HT-29 (cell line): ENCODE data around the gene PRRG3. TPM values are rescaled to one million over a fixed set of nuclear protein-coding genes. Genes with fewer than 3 reads are reported as not detected.

Source experiments
- DNase-seq: peaks from one replicate; pipeline ENCODE4 v3.0.0-alpha.2; 2015; ENCODE audit warnings: low spot score
- total RNA-seq: library from RNA; depleted of rRNA; stranded (reverse); fragments of >200 nt; shearing (Covaris generic); gene quantifications from 2 replicates; pipeline ENCODE4 v1.2.3, GENCODE V29; 2014

PRRG3 gene
- total RNA-seq, 1 experiment from 2014 or later = not detected

DNA sequence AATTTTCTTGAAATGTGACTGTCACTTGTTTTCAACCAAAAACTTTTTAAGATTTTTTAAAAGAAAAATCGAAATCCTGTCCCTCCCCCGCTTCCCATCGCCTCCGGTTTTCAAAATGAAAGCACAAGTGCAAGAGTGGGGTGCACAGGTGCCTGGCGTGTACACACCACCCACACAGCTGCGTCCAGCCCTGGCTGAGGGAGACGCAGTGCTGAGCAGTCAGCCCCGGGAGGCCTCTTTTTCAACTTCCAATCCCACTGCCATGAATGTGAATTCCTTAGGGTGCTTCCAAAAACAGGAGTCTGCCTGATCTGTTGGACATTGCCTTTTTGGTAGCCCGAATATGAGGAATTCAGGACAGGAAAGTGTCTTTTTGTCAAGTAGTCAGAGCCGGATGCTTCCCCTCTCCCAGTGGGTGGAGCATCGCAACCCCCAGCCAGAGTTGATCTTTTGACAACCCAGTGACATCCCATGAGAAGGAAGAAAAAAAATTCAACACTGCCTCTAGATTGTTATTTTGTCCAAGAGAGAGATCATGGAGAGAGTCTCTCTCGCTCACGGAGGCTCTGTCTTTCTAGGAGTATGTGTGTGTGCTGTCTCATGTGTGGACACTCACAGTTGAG is 8.9 kb downstream of the PRRG3 start:
- DNase-seq = no peak

DNA sequence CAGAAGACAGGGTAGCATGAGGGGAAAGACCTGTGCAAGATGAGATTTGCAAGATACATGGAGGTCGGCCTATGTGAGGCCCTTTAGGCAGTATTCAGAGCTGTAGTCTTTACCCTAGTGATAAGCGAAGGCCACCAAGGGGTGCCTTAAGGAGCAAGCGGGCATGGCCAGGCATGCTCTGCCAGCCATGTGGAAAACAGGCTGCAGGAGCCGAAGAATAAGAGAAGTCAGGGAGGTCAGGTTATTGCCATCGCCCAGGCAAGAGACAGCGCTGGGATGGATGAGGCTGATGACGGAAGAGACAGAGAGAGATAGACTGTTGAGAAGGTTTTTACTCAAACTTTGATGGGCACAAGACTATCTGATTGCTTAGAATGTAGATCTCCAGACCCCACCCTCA is 13.6 kb downstream of the PRRG3 start:
- DNase-seq = no peak

DNA sequence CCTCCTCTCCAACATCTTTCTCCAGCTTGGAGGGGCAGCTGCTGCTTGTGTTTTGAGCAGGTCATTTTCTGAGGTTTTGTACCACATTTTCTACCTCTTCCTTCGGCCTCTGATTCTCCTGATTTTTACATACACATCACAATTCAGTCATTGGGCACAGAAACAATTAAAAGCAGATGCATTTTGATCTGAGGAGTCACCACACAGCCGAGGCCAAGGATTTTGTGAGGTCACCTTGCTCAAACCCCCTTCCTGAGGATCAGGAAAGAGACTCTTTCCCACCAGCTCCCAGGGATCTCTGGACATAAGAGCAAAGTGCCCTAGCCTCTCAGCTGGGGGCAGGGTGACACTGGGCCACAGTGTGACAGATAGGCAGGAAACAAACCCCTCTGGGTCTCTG is 15.2 kb downstream of the PRRG3 start:
- DNase-seq = no peak

DNA sequence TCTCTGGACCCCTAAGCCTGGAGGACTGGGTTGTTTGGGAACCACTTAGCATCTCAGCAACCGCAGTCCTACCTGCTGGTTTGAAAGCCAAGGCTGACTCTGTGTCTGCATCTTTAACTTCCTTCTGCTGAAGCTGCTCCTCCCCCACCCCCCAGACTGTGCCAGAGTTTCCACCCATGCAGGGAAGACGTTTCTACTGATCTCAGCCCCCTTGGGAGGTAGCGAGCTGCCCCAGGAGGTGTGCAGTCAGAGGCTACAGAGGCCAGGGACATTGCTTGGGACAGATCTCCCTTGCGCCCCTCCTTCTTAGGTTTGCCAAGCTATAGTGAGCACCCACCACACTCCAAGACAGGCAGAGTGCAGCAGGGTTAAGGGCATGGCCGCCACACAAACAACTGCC is 15.9 kb downstream of the PRRG3 start:
- no peak for DNase-seq

DNA sequence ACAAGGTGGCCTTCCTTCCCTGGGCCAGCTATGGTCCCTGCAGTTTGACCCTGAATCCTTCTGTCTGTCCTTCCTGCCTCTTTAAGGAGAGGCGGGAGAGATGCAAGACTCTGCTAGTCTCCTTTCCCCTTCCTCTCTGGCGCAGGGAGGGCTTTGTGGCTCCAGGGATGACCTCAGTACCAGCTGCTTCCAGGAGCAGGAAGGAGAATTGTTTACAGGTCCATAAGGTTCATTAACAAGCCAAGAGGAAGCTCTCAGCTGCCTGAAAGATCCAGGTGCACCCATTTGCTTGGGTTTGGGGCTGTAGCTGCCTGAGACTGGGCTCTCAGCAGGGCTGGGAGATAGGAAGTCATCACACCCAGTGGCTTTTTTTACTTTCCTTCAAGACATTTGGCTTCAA is 16.5 kb downstream of the PRRG3 start:
- no peak for DNase-seq

DNA sequence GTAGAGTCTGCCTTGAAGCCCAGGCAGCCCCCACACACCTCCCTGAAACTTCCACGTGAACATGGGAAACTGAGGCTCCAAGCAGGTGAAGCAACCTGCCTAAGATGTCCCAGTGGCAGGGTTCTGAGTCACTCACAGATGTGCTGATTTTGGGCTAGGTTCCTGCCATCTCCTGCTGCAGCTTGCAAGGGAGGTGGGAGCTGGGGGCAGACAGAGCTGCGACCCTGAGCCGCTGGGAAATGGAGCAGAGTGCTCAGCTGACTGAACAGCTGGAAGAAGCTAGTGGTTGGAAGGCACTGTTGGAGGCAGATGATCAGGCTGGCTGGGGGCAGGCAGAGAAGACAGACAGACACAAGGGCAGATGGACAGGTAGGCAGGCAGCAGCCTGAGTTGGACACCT is 17.0 kb downstream of the PRRG3 start:
- no peak for DNase-seq

DNA sequence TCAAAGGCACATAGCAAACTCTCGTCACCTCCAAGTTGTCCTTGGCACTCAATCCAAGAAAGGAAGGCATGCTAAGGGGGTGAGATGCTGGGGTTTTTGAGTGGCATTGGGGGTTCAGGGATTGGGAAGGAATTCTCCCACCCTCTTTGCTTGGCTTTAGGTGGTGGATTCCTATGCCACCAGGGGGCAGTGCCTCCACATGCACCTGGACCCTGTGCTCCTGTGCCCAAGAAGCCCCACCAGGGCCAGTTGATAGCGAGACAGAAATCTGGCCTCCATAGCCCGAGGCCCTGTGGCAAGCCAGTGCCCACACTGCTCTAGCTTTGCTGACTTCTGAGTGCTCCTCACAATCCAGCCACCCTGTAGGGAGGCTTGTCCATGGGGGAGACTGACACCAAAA is 18.6 kb downstream of the PRRG3 start:
- DNase-seq = peak; percentile 59

DNA sequence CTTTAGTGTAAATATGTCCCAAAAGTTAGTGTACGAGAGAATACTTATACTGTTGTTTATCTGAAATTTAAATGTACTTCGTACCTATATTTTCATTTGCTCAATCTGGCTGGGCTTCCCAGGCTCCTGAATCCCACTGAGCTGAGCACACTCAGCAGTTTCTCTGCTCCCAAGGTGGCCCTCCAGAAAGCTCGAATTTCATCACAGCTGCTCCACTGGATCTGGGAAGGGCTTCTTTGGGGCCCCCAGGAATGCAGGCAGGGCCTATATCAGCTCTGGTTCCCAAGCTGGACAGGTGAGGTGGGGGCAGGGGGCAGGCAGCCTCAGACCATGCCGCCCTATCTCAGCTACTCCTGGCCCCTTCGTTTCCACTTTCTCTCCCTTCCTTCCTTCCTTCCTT is 19.1 kb downstream of the PRRG3 start:
- no peak for DNase-seq

DNA sequence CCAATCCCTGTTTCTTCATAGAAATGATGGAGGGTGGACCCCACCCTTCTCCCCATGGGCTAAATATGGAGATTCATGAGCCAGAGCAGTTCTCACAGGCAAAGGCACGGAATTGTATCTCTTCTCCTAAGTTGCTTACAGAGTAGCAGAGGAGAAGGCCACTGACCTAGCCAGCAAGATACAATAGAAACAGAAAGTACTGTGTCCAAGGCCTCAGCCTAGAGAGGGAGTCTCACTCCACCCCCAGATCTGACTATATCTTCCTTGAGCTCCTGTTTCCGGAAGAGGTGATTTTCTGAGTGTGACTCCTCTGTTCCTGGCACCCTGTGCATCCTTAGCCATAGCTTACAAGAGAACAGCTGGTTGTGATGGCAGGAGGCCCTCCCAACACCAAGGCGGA is 20.5 kb downstream of the PRRG3 start, which contains the start of gene FATE1:
TSS of gene FATE1 (plus strand) at position 284 of the 400 bp plus-strand sequence. CDS start at position 369, 85 bp downstream.
- no peak for DNase-seq

DNA sequence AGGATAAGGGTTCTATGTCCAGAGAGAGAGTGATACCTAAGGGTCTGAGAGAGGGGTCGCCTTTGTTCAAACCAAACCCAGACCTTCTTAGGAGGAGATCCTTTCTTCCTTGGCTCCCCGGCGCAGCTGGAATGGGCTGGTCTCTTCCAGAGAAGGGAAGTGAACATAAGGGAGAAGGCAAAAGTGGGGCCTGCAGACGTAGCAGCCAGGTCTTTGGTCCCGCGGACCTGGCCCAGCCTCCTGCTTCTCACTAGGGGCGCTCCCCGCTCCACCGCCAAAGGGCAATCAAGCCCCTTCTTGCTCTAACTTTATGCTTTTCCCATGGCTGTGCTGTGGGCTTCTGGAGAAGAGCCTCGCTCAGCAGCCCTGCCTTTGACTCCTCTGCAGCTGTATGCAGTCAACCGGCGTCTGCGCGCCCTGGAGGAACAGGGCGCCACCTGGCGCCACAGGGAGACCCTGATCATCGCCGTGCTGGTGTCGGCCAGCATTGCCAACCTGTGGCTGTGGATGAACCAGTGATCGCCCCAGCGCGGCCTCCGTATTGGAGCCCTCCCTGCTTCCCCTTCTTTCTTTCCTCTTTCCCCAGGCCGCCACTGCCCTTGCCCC is 27.1 kb downstream of the PRRG3 start:
- peak; percentile 66 for DNase-seq

DNA sequence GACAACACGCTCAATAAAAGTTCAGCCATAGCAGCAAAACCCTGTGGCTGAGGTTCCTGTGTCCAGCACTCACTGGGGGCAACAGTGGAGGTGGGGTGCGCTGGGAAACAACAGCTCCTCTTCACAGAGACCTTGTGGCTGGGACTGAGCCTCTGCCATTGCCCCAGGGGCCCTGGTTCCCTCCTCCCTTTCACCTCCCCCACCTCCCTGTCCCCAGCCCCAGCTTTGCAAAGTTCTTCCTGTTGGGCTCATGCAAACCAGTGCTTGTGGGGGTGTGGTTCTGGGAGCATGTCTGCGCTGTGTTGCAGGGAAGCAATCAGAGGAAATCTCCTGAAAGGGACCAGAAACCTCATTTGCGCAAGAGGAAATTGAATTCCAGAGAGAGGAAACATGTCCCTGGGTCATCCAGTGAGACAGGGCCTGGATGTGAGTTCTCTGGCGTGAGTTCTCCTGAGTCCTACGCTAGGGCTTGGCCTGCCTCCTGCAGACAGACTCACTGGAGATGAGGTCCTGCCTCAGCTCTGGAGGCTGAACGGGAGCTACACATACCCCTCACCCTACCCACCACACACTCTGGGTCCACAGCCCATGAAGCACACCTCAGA is 28.0 kb downstream of the PRRG3 start:
- DNase-seq = no peak

DNA sequence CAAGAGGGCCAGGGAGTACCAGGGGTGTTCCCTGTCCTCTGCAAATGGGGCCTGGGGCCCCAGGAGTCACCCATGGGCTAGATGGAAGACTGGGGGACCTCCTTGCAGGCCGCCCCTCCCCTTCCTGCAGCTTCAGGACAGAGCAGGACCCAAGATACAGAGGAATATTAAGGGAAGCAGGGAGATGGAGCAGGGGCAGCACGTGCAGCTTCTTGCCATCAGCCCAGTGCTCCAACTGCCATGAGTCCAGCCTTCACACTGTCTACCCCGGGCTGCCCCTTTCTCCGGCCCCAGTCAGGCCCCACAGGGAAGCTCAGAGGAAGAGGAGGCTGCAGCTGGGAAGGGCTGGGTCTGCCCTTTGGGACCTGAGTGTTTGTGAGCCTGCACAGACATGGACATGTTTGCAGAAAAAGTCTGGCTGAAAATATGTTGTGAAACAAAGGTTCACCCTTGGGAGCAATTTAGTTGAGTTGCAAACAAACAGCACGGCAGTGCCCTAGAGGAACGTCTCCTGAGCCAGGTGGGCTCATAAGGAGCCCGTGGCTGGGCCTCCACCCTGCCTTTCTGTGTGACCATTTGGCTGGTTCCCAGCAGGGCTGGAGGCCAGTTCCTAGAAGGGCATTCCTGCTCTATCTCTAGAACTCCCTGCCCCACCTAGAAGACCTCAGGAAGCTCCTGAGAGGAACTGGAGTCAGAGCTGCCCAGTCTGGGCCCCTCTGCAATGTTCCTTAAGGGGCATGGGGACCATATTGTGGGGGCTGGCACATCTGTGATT is 29.5 kb downstream of the PRRG3 start:
- no peak for DNase-seq

DNA sequence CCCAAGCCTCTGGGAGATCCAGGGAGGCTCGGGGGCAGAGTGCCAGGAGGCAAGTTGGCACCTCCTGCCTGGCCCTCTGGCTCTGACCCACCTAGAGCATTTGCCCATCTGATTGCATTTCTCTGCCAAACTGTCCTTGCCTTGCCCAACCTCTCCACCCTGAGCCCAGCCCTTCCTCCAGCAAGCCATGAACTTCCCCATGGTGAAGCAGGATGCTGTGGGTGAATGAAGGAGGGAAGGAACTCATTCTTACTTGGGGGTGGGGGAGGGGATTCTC is 30.0 kb downstream of the PRRG3 start:
- no peak for DNase-seq

DNA sequence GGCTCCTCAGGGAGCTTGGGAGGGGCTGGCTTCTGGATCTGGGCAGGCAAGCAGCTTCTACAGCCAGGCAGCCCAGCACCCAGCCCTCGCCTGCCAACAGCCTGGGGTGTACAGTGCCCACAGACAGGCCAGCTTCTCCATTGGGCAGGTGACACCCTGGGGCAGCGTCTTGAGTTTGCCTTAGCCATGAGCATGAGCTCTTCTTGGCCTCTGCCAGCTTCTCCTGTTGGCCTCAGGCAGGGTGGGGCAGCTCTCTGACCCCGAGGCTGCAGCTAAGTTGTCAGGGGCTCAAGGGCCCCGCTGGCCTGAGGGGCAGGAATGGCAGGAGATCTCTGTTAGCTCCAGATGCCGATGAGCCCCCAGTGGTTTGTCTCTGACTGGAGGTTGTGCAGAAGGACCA is 31.5 kb downstream of the PRRG3 start:
- no peak for DNase-seq

DNA sequence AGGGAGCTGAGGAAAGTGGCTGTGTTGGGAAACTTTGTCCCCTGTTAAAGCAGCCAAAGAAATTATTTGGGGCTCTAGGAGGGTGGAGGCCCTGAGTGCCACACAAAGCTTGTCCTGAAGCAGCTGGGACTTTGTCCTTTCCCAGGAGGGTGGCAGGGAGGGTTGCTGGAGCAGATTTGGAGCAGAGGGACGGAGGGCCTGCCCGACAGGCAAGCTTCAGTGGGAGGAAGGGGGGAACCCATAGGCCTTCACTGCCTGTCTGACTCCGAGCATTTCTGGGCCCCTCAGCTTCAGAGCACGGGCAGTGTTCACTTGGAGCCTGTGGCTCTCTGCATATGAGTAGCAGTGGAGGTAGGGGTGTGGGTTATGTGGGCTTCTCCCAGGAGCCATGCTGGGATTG is 32.1 kb downstream of the PRRG3 start:
- DNase-seq = no peak

DNA sequence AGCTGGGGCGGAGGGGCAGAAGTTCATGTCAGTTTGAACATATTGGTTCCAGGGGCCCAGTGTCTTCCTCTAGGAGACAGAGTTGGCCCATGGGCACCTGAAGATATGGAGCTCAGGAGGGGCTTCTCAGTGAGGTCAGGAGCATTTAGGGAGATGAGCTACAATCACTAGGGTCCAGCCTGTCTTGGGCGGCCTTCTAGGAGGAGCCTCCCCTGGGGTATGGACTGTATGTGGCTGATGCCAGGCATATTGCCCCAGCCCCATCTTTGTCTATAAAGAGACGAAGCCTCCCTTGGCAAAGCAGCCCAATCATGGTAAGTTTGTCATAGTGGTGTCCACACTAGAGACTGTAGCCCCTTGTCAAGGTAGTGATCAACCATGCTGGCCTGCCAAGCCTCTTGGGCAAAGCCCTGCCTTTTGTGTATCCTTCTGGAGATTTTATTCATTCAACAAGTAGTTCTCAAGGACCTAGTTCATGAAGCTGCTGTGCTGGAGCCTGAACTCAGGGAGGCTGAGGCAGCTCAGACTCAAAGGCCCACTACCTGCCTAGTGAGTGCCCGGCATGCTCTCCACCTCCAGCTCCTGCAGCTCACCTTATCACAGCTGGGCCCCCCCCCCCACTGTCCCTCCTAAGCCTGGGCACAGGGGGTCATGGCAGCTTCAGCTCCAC is 33.9 kb downstream of the PRRG3 start:
- no peak for DNase-seq

DNA sequence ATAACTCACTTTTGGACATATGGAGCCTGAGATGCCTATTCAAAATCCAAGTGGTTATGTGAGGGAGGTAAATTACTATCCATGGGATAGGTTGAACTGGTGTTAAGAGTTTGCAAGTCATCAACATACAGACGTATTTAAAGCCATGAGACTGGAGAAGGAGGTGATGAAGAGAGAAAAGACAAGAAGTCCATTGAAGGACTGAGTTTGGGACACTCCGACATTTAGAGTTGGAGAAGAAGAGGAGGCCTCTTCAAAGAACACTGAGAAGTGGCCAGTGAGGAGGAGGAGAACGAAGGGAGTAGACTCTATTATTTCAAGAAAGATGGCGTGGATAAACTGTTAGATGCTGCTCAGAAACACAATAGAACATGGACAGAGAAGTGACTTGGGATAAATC is 39.2 kb downstream of the PRRG3 start, which contains the start of gene CNGA2:
TSS of gene CNGA2 (plus strand) at position 301 of the 400 bp plus-strand sequence. CDS start 3,738 bp downstream, outside the sequence.
- DNase-seq = no peak

DNA sequence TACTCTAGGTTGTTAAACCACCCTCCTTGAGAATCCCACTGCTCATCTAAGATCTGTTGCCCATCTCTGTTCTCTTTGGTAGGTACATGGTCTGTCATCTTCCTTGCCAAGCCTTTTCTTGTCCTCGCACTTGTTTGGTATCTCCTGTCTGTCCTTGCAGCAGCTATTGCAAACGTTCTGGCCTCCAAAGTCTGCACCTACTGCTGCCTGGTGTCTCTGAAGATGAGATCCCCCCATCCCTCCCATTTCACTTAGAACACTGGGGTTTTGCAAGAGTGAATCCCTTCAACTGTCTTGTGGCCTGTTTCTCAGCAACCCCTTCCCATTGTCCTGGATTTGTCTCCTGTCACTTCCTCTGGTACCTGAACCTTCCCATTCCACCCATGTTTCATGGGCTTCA is 40.0 kb downstream of the PRRG3 start:
- DNase-seq = no peak

DNA sequence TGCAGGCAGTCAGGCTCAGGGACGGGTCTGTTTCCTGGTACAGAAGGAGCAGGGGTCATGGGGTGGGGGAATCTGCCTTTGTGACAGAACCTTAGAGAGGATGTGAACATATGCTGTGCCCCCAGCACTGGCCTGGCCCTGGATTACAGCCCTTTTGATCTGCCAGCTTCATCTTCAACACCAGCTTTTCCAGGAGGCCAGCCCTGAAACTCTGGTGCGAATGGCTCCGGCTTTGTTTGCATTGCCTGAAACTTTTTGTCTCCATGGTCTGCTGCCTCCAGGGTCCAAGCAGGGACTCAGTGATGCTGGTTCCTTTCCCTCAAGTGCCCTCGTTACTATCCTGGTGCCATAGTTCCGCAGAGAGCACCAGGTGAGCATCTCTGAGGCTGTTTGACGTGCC is 41.4 kb downstream of the PRRG3 start:
- DNase-seq = no peak

DNA sequence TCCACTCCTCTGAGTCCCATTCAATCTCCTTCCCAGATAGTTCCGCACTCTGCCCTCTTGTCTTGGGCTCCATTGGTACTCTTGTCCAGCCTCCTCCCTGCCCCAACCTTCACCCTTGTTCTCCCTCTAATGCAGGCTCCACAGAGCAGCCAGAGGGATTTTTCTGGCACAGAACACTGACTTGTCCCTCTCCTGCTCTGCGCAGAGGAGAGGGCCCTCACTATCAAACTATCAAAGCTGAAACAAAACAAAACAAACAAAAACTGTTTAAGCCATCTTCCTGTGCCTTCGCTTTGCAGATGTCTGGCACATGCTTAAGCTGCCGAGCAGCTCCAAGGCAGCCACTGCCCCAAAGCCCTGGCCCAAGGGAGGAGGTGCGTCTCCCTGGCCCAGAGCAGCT is 42.2 kb downstream of the PRRG3 start:
- no peak for DNase-seq

DNA sequence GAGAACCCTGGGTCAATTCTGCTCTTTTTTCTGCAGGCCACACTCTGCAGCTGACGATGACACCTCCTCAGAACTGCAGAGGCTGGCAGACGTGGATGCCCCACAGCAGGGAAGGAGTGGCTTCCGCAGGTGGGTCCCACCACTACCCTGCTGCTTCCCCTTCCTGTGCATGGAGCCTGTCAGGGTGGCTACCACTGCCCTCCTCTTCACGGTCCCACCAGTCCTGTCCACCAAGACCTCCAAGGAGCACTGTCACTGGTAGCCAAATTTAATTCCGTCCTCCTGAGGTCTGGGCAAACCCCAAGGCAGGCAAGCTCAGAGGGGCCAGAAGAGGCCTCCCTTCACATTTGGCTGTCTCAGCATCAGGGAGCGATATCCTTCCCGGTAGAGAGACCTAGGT is 43.5 kb downstream of the PRRG3 start:
- no peak for DNase-seq

DNA sequence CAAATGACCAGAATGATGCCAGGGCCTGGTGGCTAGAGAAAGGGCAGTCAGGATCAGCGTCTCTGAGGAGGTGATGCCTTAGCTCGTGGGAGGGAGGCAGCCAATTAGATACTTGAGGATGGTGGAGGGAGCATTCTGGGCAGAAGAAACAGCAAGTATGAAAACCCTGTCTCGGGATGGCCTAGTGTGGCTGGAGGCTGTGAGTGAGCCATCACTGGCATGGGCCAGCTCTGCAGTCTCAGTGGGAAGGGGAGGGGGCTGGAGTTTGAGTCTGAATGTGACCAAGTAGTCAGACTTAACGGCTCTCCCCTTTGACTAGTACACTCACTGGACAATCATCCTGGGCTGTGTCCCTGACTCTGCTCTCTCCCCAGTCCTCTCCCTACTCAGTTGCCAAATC is 46.3 kb downstream of the PRRG3 start:
- no peak for DNase-seq
